Fibroblast of pulmonary artery (primary cell): Measurements from ENCODE around the gene CAMK1D.

Source experiments
- DNase-seq: peaks from one replicate; pipeline ENCODE4 v3.0.0-alpha.2; 2010; ENCODE audit warnings: low read depth
- H3K4me3 ChIP-seq: replicated peaks from 2 replicates; pipeline ENCODE4 v1.5.1; 2011; ENCODE audit warnings: low read depth, mild to moderate bottlenecking, control low read depth, low read length, moderate library complexity
- TF ChIP-seq, protein P1 (sequence below): IDR thresholded peaks from 2 replicates; pipeline ENCODE4 v1.5.1; 2011; ENCODE audit warnings: mild to moderate bottlenecking, control low read depth, low read length, inconsistent platforms; ENCODE audit errors: missing control alignments

The CAMK1D gene

DNA sequence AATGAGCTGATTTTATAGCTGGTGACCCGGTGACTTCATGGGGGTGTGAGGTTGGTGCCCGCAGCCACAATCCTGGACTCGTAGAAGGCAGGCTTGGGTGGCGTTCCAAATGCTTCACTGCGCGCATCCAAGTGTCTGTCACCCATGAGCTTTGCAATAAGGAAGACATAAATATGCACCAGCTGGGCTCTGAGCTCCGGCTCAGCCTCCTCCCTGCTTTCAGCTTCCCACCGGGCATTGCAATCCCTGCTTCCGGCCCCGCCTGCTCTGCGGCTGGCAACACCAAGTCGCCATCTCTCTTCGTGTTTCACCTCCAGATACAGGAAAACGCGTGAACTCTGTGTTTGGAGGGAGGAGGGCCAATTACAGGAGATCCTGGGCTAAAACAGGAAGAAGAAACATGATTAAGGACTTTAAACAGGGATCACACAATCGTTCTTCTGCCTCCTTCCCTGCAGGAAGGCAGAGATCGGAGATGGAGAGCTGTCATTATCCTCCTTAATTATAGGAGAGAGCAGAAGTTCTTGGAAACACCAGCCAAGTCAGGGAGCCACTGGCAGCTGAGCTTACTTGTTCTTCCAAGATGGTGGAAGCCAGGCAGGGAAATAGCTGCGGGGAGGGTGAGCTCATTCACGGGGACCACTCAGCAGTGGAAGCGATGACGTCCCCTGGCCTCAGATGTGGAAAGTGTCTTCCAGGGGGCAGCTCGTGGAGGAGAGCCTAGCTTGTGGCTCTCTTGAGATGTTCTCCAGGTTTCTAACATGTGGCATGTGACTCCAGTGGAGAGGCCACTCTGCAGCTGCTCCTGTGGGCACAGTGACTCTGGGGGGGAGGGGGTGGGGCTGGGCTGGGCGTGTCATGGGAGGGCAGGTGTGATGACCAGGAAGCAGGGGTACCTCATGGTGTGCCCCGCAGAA is 134.9 kb downstream of the CAMK1D start:
- TF ChIP-seq, protein P1, sequence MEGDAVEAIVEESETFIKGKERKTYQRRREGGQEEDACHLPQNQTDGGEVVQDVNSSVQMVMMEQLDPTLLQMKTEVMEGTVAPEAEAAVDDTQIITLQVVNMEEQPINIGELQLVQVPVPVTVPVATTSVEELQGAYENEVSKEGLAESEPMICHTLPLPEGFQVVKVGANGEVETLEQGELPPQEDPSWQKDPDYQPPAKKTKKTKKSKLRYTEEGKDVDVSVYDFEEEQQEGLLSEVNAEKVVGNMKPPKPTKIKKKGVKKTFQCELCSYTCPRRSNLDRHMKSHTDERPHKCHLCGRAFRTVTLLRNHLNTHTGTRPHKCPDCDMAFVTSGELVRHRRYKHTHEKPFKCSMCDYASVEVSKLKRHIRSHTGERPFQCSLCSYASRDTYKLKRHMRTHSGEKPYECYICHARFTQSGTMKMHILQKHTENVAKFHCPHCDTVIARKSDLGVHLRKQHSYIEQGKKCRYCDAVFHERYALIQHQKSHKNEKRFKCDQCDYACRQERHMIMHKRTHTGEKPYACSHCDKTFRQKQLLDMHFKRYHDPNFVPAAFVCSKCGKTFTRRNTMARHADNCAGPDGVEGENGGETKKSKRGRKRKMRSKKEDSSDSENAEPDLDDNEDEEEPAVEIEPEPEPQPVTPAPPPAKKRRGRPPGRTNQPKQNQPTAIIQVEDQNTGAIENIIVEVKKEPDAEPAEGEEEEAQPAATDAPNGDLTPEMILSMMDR: no peak
- DNase-seq: no peak
- no peak overlapping the region for H3K4me3 ChIP-seq

DNA sequence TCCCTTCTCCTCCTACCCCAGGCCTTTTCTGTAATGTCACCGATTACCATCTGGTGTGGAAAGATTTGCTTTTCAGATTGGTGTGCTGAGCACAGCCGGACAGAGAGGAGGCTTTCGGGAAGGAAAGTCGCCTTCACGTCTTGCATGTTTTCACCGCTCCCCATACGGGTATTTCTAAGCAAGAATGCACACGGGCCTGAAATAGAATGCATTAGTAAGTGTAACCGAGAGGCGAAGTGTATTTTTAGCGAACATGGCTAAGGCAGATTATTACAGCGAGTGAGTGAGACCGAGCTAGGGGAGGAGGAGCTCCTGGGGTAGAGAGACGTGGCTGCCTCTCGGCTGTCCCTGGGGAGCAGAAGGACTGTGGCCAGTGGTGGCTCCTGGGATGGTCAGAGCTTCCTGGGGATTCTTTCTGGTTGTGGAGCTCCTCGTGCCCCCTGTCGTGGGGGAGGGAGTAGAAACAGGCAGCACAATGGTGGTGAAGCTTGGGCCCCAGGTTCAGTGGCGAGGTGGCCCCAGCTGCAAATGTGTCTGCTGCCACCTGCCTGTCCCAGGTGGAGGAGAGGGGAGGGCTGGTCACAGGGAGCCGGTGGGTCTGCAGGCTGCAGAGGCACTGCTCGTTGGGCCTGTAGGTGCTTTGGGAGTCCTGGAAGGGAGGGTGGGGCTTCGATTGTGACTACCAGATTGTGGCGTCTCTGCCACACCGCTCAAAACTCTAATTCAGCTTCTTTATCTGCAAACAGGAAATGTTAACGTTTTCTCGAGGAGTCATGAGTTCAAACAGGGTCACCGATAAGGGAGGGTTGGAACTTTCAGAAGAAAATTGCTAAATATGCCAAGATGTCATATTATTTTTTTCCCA is 135.8 kb downstream of the CAMK1D start:
- TF ChIP-seq, protein P1: no peak
- no peak for DNase-seq
- H3K4me3 ChIP-seq: no peak overlapping the region

- DNase-seq: no peak
- TF ChIP-seq, protein P1: no peak
- no peak overlapping the region for H3K4me3 ChIP-seq
These were observed 138.0 kb downstream of the CAMK1D start for GRCh38 chr10:12487366-12487765.

GRCh38 chr10:12488626-12489025 is 139.3 kb downstream of the CAMK1D start:
- DNase-seq: no peak
- TF ChIP-seq, protein P1: no peak
- no peak overlapping the region for H3K4me3 ChIP-seq

DNA sequence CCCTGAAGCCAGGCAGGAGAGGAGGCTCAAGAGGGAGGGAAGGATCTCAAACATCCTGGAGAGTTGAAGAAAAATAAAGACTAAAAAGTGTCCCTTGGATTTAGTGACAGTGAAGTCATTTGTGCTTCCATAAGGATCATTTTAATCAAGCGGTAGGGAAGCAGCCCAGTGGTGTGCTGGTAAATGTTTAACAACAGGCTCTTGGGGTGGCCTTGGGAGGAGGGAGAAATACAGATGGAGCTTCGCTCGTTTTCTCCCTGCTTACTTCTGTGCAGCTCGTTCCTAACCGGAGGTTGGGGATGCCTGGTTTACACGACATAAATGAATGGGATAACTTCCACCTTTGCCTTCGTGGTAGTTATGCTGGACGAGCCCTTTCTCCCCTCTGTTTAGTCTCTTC is 140.0 kb downstream of the CAMK1D start:
- H3K4me3 ChIP-seq: no peak overlapping the region
- no peak for DNase-seq
- TF ChIP-seq, protein P1: no peak

DNA sequence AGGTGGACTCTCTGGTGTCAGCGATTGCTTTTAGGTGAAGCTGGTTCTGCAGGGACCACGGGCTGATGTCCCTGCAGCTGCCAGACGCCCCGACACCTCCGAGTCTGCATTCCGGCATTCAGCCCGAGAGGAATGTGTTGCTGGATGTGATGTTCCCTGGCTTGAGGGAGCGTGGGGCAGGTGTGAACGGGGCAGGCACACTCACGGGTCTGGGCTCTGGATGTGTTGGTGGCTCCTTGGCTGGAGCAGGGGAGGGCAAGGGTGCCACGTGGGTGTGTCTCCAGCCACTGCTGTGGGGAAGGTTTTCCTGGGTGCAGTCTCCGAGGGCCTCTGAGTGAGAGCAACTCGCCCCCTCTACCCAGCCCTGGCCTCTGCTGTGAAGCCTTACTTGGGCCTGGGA is 140.5 kb downstream of the CAMK1D start:
- no peak for DNase-seq
- H3K4me3 ChIP-seq: no peak overlapping the region
- TF ChIP-seq, protein P1: no peak
